DMS53 treated with DMSO at 0.1 percent for 48 hours (cell line): ENCODE data around the gene TMEM236.
"Not testable (repeated sequence)": the region's sequence is repeated elsewhere in the genome, so short reads cannot be mapped to it uniquely, and the experiment has no call there.

ENCODE experiments used
- DNase-seq: peaks from one replicate; lab custom pipeline; 2025; ENCODE audit not compliant: unreplicated experiment; lab: John Stamatoyannopoulos, UW

The TMEM236 gene

DNA sequence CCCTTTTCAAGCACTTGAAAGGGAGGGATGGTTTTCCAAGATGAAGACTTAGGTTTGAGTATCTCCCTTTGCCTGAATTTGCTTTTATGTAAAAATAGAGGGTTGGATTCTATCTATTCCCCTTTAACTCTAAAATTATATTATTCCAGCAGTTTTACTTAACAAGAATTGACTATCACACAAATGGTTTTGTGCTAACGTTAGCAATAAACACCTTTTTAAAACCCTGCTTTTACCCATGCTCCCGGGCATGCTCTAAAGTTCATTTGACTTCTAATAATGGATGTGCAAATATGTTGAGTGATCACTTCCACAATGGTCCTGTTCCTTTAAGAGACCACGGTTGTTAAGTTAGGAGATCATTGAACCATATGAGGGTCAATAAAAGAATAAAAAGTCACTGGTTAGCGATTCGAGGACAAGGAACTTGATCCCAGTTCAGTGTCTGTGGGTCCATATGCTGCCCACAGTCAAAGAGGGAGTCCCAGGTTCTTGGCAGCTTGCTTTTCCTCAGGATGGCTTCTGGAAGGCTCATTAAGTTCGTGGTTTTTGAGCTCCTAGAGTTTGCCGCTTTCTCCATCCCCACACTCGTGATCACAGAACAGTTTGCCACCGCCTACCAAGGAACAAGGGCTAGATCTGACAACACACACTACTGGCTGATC is at the start of gene TMEM236:
TMEM236 (plus strand) TSS at position 421 of the 665 bp plus-strand sequence; CDS start at position 516, 95 bp downstream.
- DNase-seq = no peak

- no peak for DNase-seq
Measured at GRCh38 chr10:17703706-17704105, 48.3 kb upstream of the TMEM236 start.

GRCh38 chr10:17708821-17709220 is 43.2 kb upstream of the TMEM236 start:
- no peak for DNase-seq

GRCh38 chr10:17709492-17709891 is 42.5 kb upstream of the TMEM236 start:
- no peak for DNase-seq

DNA sequence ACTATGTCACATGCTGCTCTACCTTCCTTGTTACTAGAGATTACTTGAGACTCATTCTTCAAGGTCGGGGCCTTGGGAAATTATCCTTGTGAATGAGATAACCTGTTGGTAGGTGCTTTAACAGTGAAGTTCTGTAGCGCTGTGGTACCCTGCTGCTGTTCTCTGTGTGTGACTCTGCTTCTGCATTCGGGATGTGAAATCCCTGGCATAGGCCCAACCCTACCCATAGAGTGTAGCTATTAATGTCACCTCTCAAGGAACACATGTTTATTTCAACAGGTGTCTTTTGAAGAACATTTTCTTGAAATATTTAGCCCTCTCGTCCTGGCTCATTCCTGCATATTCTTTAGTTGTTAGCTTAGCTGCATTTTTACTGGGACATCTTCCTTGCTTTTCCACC is 41.8 kb upstream of the TMEM236 start:
- no peak for DNase-seq

DNA sequence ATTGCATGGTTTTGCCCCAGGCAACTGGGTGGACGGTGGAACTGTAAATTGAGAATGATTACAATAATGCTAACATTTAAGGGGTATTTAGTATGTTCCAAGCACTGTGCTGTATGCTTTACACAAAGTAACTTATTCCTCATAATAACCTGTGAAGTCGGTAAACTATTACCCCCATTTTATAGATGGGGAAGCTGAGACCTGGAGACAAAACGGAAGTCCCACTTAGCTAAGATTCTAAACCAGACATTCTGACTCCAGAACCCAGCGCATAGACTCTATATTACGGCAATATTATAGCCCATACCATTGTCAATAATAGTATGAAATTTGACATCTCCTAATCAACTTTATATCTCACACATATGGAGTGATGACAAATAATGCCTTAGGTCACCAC is 39.9 kb upstream of the TMEM236 start:
- no peak for DNase-seq

- no peak for DNase-seq
Measured at GRCh38 chr10:17712717-17713471, 39.1 kb upstream of the TMEM236 start.

GRCh38 chr10:17713758-17714157 is 38.2 kb upstream of the TMEM236 start:
- no peak for DNase-seq

DNA sequence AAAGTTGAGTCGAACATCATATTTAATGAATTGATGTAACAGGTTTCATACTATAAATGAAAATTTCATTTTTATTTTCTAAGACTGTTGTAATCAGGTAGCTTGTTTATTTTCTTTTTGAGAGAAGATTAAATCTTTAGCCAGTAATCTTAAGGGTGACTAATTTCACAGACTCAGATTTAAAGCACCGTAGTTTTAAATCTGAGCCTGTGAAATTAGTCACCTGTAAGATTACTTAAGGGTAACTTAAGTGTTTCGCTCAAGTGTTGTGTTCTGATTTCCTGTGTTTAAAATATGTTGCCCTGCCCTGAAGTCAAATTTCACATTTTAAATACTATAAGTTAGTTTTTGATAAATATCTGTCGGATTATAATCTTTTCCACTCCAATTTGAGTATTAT is 35.8 kb upstream of the TMEM236 start:
- DNase-seq = no peak

- not testable (repeated sequence) for DNase-seq
Measured at GRCh38 chr10:17722317-17723014, 29.5 kb upstream of the TMEM236 start.

GRCh38 chr10:17725703-17726102 is 26.3 kb upstream of the TMEM236 start:
- DNase-seq = no peak

DNA sequence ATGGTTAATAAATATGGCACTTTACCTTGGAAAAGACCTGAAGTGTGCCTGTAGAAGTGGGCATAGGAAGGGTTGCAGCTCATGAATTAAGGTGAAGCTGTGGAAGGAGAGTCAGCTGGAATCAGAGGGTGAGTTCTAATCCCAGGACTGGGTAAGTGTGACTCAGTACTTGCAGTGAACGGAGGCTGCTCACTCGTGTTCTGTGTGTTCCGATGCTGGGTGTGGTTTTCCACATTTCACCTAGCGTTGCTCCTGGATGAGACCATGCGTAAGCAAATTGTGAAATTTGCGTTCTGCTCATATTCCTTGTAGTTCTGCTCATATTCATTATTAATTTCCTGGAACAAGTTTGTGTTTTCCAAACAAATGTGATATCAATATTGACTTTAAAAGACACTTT is 22.4 kb upstream of the TMEM236 start:
- no peak for DNase-seq

DNA sequence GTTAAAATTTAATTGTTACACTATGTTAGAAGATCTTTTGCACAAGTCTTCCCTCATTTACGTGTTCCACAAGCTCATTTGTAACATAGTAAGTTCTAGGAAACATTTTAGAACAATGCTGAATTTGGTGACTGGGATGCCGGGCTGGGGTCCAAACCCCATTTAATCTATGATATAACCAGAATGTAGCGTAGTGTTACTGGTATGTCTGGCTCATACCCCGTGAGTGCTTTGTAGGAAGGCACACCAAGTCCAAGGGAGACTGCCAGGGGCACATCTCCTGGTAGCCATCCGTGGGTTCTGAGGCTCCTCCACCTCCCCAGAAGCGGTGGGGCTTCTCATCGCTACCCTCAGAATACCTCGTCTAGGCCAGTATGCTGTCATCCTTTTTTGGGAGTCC is 21.3 kb upstream of the TMEM236 start:
- no peak for DNase-seq

DNA sequence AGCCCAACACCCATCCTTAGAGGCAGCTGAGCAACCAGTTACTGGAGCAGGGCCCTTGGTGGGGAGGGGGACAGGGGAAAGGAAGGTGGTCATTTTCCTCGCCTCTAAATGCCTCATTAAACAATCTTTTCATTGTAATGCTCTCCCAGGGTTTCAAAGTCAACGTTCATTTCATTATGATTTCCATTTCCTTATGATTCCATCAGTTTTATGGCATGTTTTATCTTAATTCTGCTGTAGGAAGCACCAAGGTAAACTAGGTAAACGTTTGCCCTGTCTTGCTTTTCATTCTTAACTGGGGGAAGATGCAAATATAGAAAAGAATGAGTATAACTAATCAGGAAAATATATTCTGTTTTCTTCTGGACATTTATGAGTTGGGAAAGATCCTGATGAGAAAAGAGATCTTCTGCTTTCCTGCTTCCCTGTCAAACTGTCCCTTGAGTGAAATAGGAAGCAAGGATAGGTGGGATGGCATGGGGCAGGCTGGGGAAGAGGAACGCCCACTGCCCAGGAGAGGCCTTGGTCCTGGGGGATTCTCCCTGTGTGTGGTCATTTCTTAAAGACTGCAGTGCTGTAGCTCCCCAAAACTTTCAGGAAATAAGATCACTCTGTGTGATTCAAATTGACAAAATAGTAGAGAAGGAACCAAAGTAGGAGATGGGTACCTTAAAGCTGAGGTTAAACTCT is 20.5 kb upstream of the TMEM236 start:
- DNase-seq = no peak

- no peak for DNase-seq
Measured at GRCh38 chr10:17733620-17734019, 18.4 kb upstream of the TMEM236 start.

GRCh38 chr10:17734432-17735080 is 17.4 kb upstream of the TMEM236 start:
- no peak for DNase-seq

DNA sequence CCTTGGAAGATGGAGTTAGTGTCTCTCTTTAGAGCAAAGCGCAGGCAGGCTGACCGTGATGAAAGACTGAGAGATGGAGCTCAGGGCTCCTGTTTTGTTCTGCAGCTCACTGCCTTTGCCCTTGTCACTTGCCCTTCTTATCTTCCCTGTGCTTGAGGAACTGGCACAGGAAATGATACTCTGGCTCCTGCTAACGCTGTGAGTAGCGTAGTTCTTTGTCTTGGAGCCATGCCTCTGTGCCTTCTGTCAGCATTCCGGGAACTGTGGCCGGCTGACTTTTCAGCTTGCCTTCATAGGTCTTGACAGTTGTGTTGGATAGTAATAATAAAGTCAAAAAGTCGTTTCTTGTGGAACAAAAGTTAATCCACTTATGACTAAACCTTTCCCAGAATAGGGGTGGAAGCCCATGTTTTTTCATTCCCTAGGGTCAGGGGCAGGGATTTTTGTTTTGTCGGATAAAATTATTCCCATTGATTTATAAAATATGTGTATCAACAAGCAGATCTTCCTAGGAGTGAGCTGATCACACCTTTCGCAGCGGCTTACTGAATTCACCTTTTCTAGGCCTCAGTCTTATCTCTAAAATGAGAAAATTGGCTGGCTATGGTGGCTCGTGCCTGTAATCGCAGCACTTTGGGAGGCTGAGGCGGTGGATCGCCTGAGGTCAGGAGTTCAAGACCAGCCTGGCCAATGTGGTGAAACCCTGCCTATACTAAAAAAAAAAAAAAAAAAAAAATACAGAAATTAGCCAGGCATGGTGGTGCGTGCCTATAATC is 16.6 kb upstream of the TMEM236 start:
- no peak for DNase-seq

GRCh38 chr10:17736223-17736622 is 15.8 kb upstream of the TMEM236 start:
- no peak for DNase-seq

DNA sequence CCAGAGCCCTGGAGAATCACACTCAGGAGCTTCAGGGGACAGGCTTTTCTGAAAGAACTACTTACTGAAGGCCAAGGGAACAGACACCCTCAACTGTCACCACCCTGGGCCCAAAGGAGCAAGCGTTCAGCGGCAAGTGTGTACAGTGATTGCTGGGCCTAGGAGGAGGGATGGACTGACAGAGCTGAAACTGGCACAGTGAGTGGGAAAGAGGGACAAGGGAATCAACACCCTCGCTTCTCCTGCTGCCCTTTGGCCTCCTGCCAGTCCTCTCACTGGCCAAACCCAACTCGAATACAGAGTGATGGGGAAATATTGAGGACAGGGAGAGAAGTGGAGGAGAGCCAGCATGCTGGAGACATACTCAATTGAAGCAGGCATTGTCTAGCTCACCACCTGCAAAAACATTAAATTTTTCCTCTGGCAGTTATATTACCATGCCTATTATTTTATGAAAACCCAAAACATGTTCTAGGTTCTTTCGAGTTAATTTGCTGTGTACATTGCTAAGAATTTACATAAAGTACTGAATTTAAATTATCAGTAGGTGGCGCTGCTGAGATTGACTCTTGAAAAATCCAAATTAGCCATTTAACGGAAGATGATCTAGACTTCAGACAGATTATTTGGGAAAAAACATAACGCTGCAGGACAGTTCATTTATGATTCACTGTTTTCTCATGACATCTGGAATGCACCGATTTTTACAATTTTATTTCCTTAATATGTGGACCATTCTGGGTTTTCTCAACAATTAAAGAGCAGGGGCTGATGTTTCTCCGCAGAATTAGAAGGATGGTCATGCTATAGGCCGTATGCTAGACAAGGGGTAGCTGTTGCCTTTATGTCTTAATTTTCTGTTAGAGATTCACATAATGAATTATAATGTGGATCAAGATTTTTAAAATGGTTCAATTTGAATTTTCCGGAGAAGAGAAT is 14.7 kb upstream of the TMEM236 start:
- peak; percentile 22 for DNase-seq
